Upper lobe of left lung (tissue), 6 donors: ENCODE measurements around the gene GABRB1. TPM values are rescaled to one million over a fixed set of nuclear protein-coding genes. Genes with fewer than 3 reads are reported as not detected.

Source experiments
- ATAC-seq, 2 donors: fragments of 200-7000 bp; cut with Tn5 transposase; one replicate each; pipeline ENCODE4 v1.9.1; 2022; ENCODE audit warnings: mild to moderate bottlenecking in 2 of 2, moderate library complexity in 2 of 2; ENCODE audit not compliant: low FRiP score in 2 of 2
- DNase-seq, 2 donors: peaks; one replicate each; pipeline ENCODE4 v3.0.0-alpha.2; 2019 to 2020
- H3K27ac ChIP-seq, 4 donors: fragments of 200-600 bp; sonication (generic); one replicate each; pipeline ENCODE4 v1.5.1; 2016 to 2019
- H3K27me3 ChIP-seq, 4 donors: fragments of 200-600 bp; sonication (generic); one replicate each; pipeline ENCODE4 v1.5.1; 2017 to 2019
- H3K36me3 ChIP-seq, 4 donors: fragments of 200-600 bp; sonication (generic); one replicate each; pipeline ENCODE4 v1.5.1; 2016 to 2019
- H3K4me1 ChIP-seq, 4 donors: fragments of 200-600 bp; sonication (generic); one replicate each; pipeline ENCODE4 v1.5.1; 2018 to 2019
- H3K4me3 ChIP-seq, 4 donors: fragments of 200-600 bp; sonication (generic); one replicate each; pipeline ENCODE4 v1.5.1; 2017 to 2019; ENCODE audit warnings: mild to moderate bottlenecking in 2 of 4, moderate library complexity in 1 of 4
- H3K9me3 ChIP-seq, 4 donors: fragments of 200-600 bp; sonication (generic); one replicate each; pipeline ENCODE4 v1.5.1; 2018 to 2019
- EP300 ChIP-seq, 4 donors: sonication (generic); formaldehyde crosslinking; IDR thresholded peaks; one replicate each; pipeline ENCODE4 v1.5.1; 2017; ENCODE audit warnings: antibody characterized with exemption in 4 of 4, control low read depth in 2 of 4
- POLR2A ChIP-seq, 4 donors: fragments of 450-650 bp; IDR thresholded peaks; one replicate each; pipeline ENCODE4 v1.5.1; 2016 to 2017; ENCODE audit warnings: antibody characterized with exemption in 4 of 4, mild to moderate bottlenecking in 2 of 4
- POLR2AphosphoS5 ChIP-seq, 2 donors: sonication (generic); formaldehyde crosslinking; IDR thresholded peaks; one replicate each; pipeline ENCODE4 v1.5.1; 2017; ENCODE audit warnings: antibody characterized with exemption in 2 of 2
- WGBS, 2 donors: methylation state at CpG; one replicate each; pipeline ENCODE4 v1.1.5; 2017 to 2018; 5-methylcytosine and 5-hydroxymethylcytosine counted together
- total RNA-seq, 6 donors: library from RNA; depleted of rRNA in 4 of 6; stranded (reverse); fragments of >200 nt in 4 of 6; gene quantifications; one replicate each; pipeline versions ENCODE4 v1.1.0 to v1.2.1, GENCODE V29; 2016 to 2021
- TF ChIP-seq, protein P1 (sequence below), 6 experiments: fragments of 450-650 bp in 4 of 6; fragments of 200-600 bp in 2 of 6; sonication (generic) in 2 of 6; IDR thresholded peaks; one replicate each; pipeline ENCODE4 v1.5.1; 2016 to 2019; ENCODE audit warnings: antibody characterized with exemption in 6 of 6
- donor health status: DM: no; HTN: no; CAD: no; lungs with moderate emphysema.
- donor health status: DM: no; HTN: yes; CAD: no; lungs with severe emphysema.

GABRB1 gene
- not detected for total RNA-seq

DNA sequence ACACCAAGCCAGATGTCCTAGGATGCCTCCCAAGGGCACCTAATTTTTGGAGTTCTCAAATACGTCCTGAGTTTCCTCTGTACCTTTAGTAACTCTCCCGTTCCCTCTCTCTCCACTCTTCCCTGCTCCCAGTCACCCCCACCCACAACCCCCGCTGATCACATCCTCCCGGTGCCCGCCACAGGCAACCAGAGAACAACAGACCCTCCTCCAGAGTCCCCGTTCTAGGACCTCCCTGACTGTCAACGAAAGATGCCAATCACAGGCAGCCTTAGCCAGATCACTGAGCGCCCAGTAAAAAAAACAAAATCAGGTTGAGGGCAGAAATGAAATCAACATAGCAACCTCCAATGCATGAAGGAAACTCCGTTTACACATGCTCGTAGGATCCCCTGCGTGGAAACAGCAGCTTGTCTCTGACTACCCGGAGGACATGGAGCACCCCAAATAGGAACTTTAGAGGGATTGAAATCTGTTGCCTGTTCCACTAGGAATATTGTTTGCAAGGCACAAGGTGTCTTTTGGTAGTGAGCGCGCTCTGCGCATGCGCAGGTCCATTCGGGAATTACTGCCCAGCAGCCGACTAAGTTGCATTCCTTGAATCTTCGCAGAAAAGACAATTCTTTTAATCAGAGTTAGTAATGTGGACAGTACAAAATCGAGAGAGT lies at the start of gene GABRB1:
Gene GABRB1 (plus strand): TSS at position 557 of the 668 bp plus-strand sequence.
- ATAC-seq: peak in 1 of 2 donors; percentile 44
- Histone ChIP-seq H3K27me3 (peaks cover 0 to 6% (median 0%) of the 10 kb centered on the region in 4 donors), H3K4me3 (peak within 1 kb of the TSS in 3 of 4 donors; percentile 25 to 44 (median 36)), H3K27ac (no peak within 1 kb of the TSS), H3K9me3 (no peaks in the 10 kb centered on the region), H3K36me3 (no peaks in the 10 kb centered on the region), H3K4me1 (peaks cover 7 to 14% (median 10%) of the 10 kb centered on the region in 4 donors)
- peak; percentile 11 to 43 for DNase-seq
- WGBS, 2 donors: 7 to 8% methylated on average over 20 of the region's 20 CpGs
- TF ChIP-seq, protein P1, sequence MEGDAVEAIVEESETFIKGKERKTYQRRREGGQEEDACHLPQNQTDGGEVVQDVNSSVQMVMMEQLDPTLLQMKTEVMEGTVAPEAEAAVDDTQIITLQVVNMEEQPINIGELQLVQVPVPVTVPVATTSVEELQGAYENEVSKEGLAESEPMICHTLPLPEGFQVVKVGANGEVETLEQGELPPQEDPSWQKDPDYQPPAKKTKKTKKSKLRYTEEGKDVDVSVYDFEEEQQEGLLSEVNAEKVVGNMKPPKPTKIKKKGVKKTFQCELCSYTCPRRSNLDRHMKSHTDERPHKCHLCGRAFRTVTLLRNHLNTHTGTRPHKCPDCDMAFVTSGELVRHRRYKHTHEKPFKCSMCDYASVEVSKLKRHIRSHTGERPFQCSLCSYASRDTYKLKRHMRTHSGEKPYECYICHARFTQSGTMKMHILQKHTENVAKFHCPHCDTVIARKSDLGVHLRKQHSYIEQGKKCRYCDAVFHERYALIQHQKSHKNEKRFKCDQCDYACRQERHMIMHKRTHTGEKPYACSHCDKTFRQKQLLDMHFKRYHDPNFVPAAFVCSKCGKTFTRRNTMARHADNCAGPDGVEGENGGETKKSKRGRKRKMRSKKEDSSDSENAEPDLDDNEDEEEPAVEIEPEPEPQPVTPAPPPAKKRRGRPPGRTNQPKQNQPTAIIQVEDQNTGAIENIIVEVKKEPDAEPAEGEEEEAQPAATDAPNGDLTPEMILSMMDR (IDR thresholded peaks at IDR 0.05): no peak
- TF ChIP-seq POLR2A (IDR thresholded peaks at IDR 0.05): no peak
- no peak for TF ChIP-seq POLR2AphosphoS5 (IDR thresholded peaks at IDR 0.05)
- no peak for TF ChIP-seq EP300 (IDR thresholded peaks at IDR 0.05)

DNA sequence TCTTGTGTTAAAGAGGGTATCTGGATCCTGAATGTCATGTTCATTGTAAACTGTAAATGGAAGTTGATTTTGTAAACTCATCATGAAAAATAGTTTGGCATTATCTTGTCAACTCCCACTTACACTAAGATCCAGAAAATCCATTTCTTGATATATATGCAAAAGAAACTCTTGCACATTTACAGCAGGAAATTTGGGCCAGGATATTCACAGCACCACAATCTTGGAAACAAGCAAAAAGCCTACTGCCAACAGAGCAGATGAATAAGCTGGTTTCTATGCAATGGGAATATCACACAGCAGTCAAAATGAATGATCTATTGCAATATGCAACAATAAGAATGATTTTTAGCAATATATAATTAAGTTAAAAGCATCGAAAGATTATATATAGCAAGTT lies 46.6 kb upstream of the GABRB1 start:
- DNase-seq (no peak), ATAC-seq (no peak)
- 89 to 98% methylated on average over 1 of the region's 1 CpG for WGBS, 2 donors
- no peak overlapping the region for H3K4me3 ChIP-seq
- no peaks in the 10 kb centered on the region for H3K27me3 ChIP-seq
- no peaks in the 10 kb centered on the region for H3K9me3 ChIP-seq
- H3K4me1 ChIP-seq: no peaks in the 10 kb centered on the region
- no peaks in the 10 kb centered on the region for H3K36me3 ChIP-seq
- no peak overlapping the region for H3K27ac ChIP-seq
- TF ChIP-seq POLR2A (IDR thresholded peaks at IDR 0.05) (no peak), POLR2AphosphoS5 (IDR thresholded peaks at IDR 0.05) (no peak), EP300 (IDR thresholded peaks at IDR 0.05) (no peak)
- TF ChIP-seq, protein P1 (IDR thresholded peaks at IDR 0.05): no peak

GRCh38 chr4:46986922-46987638 lies 44.3 kb upstream of the GABRB1 start:
- WGBS, 2 donors: 68 to 73% methylated on average over 3 of the region's 3 CpGs
- H3K4me3 ChIP-seq: no peak overlapping the region
- no peaks in the 10 kb centered on the region for H3K36me3 ChIP-seq
- no peaks in the 10 kb centered on the region for H3K27me3 ChIP-seq
- H3K27ac ChIP-seq: no peak overlapping the region
- TF ChIP-seq EP300 (IDR thresholded peaks at IDR 0.05): no peak
- TF ChIP-seq, protein P1 (IDR thresholded peaks at IDR 0.05): no peak
- TF ChIP-seq POLR2A (IDR thresholded peaks at IDR 0.05): no peak
- no peak for TF ChIP-seq POLR2AphosphoS5 (IDR thresholded peaks at IDR 0.05)
- H3K9me3 ChIP-seq: no peaks in the 10 kb centered on the region
- H3K4me1 ChIP-seq: no peaks in the 10 kb centered on the region
- ATAC-seq: no peak
- DNase-seq: no peak

DNA sequence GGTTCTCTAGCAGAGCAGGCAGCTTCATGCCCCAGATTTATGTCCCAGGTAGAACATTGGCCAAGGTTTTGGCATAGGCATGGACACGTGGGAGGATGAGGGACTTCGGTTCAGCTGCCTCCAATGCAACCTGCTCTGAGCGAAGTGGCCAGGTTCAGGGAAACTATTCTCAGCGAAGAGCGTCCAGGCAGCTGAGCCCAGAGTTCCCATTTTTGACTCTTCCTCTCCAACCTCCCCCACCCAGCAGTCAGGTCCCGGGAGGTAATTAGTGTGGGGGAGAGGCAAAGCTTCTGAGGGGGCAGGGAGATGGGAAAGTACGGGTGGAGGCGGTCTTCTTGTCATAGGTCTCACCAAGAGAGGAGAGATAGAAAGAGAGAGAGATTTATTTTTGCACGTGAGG lies 39.0 kb upstream of the GABRB1 start:
- Histone ChIP-seq H3K27ac (no peak overlapping the region), H3K36me3 (no peaks in the 10 kb centered on the region), H3K4me1 (peaks cover 7 to 15% (median 8%) of the 10 kb centered on the region in 4 donors), H3K4me3 (no peak overlapping the region), H3K27me3 (peaks cover 0 to 11% (median 3%) of the 10 kb centered on the region in 4 donors), H3K9me3 (no peaks in the 10 kb centered on the region)
- DNase-seq: no peak
- no peak for TF ChIP-seq POLR2AphosphoS5 (IDR thresholded peaks at IDR 0.05)
- no peak for TF ChIP-seq EP300 (IDR thresholded peaks at IDR 0.05)
- TF ChIP-seq POLR2A (IDR thresholded peaks at IDR 0.05): no peak
- TF ChIP-seq, protein P1 (IDR thresholded peaks at IDR 0.05): no peak
- ATAC-seq: no peak
- 19 to 22% methylated on average over 9 of the region's 9 CpGs for WGBS, 2 donors
